Retina (tissue), 1 donor: ENCODE measurements around the gene MVD.

ENCODE experiments used
- DNase-seq: peaks from one replicate; pipeline ENCODE4 v3.0.0-alpha.2; 2016

MVD gene, protein sequence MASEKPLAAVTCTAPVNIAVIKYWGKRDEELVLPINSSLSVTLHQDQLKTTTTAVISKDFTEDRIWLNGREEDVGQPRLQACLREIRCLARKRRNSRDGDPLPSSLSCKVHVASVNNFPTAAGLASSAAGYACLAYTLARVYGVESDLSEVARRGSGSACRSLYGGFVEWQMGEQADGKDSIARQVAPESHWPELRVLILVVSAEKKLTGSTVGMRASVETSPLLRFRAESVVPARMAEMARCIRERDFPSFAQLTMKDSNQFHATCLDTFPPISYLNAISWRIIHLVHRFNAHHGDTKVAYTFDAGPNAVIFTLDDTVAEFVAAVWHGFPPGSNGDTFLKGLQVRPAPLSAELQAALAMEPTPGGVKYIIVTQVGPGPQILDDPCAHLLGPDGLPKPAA

DNA sequence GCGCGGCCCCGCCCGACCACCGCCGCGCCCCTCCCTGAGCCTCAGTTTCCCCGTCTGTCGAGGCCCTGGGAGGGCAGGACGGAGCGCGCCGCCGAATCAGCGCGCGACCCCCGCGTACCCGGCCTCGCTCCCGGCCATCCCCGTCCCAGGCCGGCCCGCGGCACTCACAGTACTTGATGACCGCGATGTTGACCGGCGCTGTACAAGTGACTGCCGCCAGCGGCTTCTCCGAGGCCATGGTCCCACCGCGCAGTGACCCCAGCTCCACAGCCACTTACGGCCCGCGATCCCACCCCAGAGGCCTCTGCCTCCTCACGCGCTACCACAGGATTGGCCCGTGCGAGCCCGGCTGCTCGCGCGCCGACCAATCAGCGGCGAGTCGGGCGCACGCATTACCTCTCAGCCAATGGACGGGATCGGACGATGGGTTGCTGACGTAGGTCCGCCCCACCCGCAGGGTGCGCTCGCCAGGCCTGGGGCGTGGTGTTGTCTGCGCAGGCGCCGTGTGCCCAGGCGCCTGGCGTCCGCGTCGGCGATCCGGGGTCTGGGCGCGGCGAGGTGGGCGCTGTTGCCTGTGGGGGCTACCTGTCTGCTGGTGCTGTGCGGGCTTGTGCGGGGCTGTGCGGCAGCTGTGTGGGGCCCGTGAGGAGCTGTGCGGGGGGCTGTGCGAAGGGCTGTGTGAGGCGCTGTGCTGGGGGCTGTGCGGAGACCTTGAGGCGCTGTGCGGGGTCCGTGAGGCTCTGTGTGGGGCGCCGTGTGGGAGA is at the start of gene MVD:
Gene MVD (minus strand): TSS at position 249 of the 764 bp plus-strand sequence. CDS start 11 bp downstream, at position 238.
- DNase-seq, result peak; percentile 98

DNA sequence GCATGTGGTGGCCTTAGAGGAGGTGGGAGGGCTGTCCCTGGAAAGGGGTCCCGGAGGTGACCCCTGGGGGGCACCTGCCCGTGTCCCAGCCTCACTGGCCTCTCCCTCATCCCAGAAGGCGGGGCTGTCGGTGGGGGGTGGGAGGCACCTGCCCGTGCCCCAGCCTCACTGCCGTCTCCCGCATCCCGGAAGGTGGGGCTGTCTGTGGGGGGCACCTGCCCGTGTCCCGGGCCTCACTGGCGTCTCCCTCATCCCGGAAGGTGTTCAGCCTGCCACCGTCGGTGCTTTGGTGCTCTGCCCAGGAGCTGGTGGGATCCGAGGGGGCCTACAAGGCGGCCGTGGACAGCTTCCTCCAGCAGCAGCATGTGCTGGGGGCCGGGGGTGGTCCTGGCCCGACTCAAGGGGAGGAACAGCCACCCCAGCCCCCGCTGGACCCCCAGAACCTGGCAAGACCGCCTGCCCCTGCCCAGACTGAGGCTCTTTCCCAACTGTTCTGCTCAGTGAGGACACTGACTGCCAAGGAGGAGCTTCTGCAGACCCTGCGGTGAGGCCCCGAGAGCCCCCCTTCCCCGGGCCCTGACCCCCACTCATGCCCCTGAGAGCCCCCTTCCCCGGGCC is 49.6 kb upstream of the MVD start:
- no peak for DNase-seq

DNA sequence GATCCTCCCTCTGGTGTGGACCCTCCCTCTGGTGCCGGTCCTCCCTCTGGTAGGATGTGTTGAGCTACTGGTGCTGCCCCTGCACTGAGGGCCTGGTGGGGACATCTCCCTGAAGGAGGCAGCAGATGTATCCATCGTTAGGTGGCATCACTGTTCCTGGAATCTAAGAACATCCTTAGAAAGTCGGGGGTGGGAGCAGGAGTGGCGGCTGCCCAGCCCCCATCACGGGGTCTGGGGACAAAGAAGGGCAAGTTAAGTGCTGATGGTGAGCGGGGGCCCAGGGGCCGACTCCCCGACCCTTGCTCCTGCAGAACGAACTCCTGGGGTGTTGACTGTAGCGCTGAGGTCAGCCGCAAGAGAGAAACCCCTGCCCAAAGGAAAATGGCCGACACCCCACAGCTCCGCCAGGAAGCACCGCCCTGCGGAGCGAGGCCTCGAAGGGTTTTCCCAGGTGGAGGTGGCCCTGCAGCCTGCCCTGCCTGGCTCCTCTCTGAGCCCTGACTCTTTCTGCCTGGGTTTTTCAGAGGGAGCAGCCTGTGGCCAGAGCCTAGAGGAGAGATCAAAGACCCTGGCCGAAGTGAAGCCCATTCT is 49.0 kb upstream of the MVD start:
- no peak for DNase-seq

DNA sequence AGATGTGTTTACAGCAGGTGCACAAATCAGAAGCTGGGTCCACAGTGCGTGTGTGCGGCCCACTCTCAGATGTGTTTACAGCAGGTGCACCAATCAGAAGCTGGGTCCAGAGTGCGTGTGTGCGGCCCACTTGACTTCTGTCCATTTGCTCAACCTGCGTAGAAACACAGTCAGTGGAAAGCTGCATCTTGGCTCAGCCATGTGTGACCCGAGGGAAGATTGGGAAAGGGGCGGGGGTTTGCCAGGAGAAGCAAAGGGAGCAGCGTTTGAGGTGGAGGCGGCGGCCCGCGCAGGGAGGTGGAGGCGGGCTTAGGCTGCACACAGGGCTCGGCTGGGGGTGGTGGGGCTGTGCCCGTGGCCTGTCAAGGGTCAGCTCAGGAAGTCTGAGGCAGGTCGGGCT is 47.7 kb upstream of the MVD start:
- no peak for DNase-seq

DNA sequence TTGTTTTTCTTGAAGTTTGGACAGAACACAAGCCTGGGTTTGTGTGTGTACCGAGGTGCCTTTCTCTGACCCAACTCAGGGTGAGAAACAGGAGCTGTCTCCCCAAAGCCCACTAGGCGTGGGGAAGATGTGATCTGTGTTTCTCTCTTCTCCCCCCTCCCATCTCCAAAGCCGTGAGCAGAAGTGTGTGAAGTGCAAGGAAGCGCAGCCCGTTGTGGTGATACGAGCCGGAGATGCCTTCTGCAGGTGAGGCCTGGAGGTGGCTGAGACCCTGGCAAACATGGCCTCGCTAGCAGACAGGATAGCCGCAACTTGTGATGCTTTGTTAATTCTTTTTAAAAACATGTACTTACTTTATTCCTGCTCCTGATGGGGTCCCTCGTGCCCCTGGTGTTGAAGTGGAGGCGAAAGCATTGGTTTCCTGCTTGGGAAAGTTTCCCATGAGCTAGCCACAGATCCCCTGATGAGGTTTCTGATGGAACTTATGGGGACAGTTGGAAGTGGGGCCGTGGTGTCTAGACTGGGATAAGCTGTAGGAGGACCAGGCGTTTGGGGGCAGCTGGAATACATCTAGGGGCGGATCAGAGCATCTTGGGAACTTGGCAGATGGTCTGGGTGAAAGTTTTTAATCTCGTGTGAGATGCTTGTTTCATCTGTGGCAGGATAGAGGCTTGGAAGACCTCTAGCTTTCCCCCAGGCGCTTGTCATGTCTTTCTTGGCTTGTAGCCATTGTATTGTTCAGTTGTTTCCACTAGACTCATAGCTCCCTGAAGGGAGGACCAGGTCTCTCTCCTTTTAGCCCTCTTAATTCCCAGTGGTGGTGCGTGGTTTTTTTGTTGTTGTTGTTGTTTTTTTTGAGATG is 44.3 kb upstream of the MVD start:
- DNase-seq, result no peak

DNA sequence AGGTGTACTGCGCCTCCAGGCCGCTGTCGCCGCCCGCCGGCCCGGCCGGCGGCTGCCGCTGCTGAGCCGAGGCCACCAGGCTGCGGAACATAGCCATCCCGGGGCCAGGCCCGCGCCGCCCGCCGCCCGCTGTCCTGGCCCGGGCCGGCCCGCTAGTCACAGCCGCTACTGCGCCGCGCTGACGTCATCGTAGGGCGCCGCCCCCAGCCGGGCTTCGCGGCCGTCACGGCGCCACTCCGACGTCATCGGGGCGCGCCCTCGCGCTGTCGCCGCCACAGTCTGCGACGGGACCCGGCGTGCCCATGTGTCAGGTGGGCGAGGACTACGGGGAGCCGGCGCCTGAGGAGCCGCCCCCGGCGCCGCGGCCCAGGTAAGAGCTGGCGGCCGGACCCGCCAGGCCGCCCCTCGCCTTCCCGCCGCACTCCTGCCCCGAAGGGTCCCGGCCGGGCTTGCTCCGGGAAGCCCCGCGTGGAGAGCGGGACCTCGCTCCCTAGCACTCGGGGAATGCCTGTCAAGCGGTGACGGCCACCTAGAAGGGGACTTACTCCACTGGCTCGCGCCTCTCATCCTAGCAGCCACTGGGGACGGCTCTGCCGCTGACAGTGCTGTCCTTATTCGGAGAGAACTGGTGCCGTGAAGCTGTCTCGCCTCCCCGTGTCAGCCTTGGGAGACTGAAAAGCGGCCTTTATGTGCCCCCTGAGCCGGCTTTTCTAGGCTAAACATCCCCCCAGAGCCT is 43.5 kb upstream of the MVD start, which contains the start of the genes CTU2 and RNF166:
Gene CTU2 (plus strand): TSS at position 275 of the 736 bp plus-strand sequence. CDS start 28 bp downstream, at position 303.
Gene RNF166 (minus strand): TSS at position 180 of the 736 bp plus-strand sequence. CDS start 83 bp downstream, at position 97.
- DNase-seq, result peak; percentile 87

DNA sequence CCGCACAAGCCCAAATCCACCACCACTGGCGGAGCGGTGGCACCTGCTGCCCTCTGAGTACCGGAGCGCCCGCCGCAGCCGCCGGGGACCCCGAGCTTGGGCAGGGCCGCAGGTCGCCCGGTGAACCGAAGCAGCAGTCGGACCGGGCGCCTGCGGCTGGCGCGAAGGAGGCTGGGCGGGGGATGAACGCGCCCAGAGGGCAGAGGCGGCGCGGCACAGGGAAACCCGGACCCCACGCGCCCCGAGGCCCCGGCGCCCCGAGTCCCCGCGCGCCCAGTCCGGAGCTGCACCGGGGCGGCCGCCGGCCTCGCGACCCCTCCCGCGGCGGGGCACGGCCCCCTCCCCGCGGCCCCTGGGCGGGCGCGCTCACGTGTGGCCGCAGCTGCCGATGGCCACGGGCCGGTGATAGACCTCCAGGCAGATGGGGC is 42.9 kb upstream of the MVD start:
- peak; percentile 34 for DNase-seq

DNA sequence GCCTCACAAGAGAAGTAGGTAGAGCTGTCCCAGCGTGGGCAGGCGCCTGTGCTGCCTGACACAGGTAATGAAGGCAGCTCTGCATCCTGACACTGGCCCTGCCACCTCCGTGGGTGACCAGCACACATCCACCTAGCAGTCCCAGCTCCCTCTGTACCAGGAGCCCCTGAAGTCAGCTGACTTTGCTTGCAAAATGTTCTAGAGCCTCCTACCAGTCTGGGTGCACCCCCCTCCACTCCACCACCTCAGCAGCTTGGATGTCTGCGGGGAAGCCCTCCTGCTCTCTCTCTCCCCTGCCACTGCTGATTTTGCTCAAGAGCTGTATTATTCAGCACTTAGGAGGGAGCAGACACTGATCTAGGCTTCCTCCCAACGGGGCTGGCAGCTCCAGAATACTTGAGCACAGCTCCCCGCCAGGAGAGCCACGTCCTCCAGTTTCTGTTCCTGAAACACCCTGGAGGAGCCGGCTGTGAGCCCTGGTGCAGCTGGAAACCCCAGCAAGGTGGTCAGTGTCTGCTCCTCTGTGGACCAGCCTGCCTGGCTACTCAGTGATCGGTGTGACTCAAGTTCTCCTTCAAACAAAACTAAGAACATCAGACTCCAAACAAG is 42.3 kb upstream of the MVD start:
- no peak for DNase-seq

DNA sequence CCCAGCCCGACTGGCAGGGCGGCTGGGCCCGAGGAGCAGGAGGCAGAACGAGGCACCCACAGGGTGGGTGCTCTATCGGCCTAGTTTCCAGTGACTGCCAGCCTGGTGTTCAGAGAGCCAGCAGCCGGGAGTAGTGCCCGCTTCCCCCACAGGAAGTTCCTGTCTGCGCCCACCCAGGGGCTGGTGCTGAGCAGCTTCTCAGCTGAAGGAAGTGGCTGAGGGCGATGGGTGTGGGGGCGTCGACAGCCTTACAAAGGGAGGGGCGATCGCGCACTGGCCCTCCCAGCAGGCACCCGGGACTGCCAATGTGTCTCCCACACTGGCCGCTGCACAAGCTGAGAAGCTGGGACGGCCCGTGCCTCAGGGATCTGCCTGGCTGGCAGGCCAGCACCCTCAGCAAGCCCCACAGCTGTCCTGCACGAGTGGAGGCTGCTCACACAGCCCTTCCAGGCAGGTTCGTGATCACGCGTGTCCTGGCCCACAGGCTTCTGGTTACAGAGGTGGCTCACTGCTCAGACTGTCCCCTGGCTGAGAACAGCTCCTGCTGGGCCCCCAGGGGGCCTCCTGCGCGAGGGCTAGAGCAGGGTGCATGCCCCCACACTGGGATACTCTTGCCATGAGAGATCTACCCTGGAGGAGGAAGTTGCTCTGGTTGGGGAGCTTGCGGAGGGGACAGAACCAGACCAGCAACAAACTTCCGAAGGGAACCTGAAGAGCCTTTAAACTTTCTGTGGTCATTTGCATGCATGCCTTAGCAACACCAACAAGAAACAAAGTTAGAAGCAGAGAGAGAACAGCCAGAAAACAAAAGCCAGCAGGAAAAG is 40.8 kb upstream of the MVD start:
- DNase-seq, result no peak

DNA sequence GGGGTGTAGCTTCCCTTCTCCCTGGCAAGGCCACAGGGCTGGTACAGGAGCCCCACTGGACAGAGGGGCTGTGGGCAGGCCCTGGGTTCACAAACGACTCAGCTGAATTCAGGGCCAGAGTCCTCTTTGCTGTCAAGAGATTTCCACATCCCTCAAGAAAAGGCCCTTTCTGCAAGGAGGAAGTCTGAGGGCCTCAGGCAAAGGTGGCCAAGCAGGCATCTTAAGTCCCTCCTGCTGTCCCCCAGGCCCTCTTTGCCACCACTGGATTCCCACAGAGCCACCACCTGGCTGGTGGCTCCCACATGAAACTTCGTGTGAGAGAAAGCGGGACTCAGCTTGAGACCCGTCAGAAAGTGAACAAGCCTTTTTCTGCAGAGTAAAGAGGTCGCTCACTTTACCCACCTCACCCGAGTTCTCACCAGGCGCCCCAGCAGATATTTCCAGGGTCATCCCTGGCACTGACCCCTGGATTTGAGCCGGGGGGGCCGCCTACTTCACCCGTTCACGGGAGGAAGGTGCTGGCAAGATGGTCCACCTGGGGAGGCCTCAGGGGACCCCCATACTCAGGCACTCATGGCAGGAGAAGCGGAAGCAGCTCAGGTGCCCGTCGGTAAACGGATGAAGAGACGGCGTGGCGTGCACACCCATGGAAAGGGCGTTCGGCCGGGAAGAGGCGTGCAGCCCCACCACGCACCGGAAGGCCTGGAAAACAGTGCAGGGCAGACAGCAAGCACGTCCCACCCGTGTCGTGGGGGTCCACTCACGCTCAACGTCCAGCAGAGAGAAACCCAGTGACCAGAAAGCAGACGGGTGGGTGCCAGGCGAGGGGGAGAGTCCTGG is 39.7 kb upstream of the MVD start:
- DNase-seq, result no peak

DNA sequence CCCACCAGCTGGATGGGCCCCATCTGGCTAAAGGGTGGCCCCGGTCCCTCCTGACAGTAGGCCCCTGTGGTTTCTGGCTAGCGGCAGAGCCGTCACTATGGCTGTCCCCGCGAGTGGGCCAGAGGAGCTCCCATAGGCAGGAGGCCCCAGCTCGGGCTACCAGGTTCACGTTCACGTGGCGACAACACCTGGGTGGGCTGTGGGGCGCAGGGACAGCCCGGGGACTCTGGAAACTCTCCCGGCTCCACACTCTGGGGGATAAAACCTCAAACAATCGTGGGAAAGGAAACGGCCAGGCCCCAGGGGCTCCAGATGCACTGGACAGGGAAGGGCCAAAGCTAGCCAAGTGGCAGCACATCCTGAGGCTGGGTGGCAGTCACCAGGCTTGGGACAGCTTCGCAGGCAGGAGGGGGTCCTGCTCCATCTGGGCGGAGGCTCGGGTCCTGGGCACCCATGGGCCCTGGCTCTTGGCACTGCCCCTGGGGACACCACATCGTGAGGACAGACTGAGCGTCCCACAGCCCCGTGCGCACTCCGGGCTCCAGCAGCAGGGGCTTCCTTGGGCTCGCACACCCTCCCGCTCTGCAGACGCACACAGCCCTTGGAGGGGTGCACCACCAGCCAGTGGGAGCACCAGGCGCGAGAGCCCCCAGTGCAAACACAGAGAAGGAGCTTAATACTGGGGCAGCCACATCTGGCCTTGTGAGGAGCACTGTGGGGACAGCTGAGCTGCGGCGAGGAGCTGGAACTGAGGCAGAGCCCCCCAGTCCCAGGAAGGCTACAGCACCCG is 38.9 kb upstream of the MVD start:
- DNase-seq, result no peak

DNA sequence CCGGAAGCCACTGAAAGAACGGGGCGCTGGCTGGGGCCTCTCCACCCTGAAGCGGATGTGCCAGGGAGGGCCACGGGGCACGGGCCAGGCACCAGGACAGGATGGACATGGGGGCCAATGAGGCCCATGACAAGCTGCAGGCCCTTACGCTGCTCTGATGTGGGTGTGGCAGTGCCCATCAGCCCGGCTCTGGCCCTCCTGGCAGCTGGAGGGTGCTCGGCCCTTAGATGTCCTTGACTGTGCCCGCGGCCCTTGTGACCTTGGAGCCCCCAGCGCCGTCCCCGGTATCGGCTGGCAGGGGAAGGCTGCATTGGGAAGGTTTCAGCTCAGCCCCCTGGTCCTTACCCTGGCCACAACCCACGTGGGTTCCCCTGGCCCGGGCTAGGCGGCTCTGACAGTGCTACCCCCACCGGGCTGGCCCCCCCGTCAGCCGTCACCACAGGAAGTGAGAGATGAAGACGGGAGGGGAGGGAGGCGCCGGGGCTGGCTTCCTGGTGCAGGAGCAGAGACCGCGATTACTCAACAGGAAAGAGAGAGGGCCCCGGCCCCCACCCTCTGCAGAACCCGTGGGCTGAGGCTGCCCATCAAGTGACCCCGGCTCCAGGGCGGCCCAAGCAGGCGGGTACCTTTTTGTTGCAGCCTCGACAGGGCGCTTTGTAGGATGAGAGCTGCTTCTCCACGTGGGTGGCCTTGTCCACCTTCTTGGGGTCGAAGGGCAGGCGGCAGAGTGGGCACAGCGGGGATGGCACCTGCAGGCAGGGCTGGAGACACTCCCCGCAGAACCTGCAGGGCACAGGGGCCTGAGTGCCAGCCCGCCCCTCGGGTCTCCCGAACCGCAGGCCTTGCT is 38.0 kb upstream of the MVD start:
- DNase-seq, result no peak

DNA sequence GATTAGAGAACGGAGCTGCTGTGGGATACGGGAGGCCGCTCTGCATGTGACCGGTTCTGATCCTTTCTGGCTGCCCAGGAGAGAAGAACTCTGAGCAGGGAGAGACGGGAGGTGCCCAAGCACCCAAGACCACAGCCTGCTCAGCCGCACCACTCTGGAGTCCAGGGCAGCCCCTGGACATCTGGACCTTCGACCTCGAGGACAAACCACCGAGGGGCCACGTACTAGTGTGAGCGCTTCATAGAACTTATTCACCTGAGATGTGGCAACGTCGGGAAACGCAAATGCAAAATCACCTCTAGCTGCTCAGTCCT is 37.4 kb upstream of the MVD start:
- DNase-seq, result no peak

DNA sequence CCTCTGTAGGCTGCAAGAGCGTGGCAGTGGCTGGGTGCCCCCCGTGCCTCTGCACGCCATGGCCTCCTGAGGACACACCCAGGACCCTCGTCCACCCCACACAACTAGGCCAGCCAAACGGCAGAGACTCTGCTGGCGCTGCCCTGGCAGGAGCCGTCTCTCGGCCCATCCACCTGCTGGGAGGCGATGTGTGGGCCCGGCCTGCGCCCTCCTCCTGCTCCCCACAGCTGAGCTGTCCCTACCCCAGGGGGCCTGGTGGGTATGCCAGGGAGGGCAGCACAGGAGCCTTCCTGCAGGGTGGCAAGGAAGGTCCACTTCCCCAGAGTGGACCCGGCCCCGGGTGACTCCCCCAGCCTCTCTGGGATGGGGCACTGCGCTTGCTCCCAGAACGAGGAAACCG is 36.3 kb upstream of the MVD start:
- no peak for DNase-seq

DNA sequence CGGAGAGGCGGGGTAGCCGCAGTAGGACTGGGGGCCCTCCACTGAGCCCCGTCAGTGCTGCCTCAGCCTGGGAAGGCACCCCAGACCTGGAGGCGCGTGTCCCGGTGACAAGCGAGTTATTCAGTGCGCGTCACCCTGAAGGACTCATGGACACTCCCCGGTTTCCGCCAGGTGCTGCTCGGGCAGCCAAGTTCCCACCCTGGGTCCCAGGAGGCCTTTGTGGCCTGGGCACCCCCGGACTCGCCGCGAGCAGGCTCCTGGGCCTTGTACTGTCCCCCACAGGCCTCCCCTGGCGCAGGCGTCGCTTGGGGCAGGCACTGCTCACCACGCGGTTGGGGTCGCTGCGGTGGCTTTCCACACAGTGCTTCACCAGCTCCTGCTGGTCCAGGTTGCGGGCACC is 35.8 kb upstream of the MVD start:
- DNase-seq, result no peak

DNA sequence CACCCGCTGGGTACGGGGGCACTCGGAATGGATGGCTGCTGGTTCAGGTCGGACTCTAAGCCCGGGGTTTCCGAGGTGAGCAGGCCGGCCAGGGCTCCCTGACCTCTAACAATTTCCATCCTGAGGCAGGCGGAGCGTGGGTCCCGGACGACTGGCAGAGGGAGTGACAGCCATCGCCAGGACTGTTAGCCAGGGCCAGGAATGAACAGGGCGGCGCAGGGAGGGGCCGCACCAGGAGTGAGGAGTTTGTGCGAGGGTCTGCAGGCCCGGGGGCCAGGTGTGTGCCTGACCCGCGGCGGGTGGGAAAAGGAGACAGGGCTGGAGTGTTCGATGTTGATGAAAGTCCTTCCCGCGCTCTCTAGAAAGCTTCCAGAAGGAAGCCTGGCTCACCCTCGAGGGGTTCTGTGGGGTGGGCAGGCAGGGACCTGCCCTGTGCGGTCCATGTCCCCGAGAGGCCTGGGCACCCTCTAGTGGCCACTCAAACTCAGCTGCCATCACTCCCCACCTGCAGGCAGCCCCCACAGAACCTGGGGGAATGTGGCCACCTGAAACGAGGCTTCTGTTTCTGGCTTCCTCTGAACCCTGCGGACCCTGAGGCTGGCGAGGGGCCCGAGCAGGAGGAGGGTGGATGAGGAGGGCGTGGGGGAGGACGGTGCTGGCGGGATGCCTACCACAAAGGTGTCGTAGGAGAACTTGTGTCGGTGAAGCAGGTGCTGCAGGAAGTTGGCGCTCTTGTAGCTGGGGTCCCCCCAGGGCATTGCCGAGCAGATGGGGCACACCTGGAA is 35.1 kb upstream of the MVD start:
- no peak for DNase-seq
